Bone marrow (tissue), 2 donors: Measurements from ENCODE around the gene OTUD4.
A peak's percentile ranks its signal among the peaks of the same experiment; 100 is the strongest.
"Not testable (repeated sequence)": the region's sequence is repeated elsewhere in the genome, so short reads cannot be mapped to it uniquely, and the experiment has no call there.

Experiments
- DNase-seq, 2 donors: peaks; one replicate each; lab custom pipeline; 2025; lab: John Stamatoyannopoulos, UW

OTUD4 gene

DNA sequence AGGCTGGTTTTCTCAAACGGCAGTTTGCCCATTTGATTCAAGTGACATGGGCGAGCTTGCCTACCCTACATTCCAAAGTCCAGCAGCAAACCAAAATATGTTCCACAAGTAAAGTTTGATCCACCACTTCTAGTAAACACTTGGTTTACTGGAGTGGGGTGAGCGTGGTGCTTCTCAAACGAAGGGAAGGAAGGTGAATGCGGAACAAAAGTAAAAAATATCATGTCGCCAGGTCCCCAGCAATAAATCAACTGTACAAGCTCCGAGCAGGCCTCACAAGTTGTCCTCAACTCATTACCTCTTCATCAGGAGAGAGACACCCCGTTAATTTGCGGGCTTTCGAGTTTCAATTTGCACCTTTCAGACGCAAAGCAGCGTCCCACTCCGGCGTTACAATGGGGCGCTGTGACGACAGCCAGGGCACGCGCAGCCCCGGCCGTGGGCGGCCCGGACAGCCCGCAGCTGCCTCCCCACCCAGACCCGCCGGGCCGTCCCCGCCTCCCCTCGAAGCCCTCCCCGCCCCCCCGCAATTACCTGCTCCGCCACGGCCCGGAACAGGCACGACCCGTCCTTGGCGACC, 1.0 kb downstream of the OTUD4 start:
- DNase-seq, result peak in 1 of 2 donors; percentile 44

DNA sequence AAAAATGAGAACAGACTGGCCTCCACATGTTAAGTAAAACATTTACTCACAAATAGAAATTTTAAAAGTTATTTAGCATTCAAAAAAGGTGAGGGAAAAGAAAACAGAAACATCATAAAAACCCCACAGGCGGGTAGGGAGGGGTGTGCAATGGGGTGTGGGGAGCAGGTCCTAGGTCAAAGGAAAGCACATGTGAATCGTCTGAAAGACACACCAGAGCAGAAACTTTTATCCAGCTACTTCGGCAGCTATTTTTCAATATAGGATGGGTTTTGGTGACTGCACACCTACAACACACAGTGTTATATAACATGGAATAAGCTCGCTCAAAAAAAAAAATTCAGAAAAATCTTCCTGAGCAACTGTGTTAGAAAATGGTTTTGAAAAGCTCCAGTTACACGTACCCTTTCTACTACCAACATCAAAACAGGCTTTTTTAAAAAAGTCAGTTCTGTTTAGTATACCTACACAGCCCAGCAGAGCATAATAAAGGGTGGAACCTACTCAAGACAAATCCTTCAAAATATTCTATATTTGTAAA, 1.6 kb downstream of the OTUD4 start:
- no peak for DNase-seq

- DNase-seq, result peak in 1 of 2 donors; percentile 27
Measured at GRCh38 chr4:145177906-145178538, 2.4 kb downstream of the OTUD4 start.

DNA sequence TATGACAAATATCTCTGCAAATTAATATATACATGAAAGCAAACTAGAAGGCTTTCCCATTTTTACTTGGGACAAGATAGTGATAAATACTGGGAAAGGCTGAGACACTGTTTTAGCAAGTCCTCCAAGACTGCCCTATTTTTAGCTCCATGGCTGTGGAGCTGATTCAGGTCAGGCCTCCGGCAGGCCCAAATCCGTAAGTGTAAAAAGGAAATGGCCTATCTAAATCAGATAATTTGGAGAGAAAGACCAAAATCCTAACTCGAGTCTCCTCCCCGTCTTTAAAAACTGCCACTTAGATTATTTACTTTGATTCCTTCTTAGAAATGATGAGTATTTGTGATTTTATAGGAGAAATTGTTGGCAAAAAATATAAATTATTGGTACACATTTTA, 2.9 kb downstream of the OTUD4 start:
- no peak for DNase-seq

DNA sequence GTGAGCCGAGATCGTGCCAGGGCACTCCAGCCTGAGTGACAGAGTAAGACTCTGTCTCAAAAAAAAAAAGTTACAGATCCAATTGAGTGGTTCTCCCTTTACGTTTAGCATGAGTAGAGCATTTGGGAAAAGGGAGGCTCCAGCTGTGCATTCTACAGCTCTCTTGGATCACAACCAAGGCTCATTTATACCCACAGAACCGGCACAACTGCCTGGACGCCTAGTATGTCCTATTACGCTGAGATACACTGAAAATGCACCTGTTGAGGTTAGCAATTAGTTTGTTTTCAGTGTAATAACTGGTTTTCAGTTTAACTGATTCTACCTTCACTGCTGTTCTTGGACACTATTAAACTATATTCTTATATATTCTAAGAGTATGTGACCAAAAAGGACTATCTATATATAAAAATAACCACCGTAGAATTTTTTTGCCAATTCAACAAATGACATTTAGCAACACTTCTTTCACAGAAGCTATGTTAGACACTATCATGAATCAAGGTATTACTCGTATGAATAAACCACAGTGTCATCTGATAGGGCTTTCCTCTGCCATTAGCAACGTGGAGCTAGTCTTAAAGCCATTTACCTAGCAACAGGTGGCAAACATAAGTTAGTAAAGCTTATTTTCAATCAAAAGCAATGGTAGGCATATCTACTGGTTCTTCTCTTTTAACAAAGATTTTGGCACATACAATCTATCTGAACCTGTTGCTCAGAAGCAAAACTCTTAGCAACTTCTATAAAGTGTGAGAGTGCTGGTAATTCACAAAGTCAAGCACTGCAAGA, 3.6 kb downstream of the OTUD4 start:
- DNase-seq, result no peak

DNA sequence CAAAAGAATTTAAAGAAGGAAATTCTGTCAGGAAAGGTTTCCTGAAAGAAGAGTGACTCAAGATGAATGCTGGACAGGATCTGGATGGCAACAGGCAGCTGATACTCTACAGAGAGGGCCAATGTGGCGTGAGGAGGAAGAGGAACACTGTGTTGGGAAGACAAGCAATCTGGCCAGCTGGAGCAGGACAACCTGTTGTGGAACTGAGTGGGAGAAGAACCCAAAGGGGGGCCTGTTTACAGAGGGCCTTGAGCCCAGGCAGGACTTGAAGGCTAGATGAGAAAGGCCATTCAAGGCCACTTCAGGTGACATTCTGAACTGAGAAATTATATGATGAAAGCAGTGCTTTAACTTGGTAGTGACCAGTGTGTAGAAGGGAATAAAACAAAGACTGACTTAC, 8.5 kb downstream of the OTUD4 start:
- no peak for DNase-seq

GRCh38 chr4:145170223-145170622, 10.2 kb downstream of the OTUD4 start:
- DNase-seq, result no peak

DNA sequence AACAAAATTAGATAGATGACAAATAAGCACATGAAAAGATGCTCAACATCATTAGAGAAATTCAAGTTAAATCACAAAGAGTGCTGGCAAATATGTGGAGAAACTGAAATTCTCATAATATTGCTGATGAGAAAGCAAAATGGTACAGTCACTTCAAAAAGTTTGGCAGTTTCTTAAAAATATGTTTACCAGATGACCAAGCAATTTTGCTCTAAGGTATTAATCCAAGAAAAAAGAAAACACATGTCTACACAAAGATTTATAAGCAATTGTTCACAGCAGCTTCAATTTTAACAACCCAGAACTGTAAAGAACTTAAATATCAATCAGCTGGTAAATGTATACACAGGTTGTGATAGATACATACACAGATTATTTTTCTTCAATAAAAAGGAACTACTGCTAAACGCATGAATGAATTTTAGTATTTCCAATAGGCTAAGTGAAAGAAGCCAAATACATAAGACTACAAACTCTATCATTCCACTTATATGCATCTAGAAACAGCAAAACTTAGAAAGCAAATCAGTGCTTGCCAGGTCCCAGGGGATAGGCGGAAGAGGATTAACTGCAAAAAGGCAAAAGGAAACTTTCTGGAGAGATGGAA, 11.7 kb downstream of the OTUD4 start:
- no peak for DNase-seq

- DNase-seq, result no peak
Measured at GRCh38 chr4:145167887-145168286, 12.5 kb downstream of the OTUD4 start.

DNA sequence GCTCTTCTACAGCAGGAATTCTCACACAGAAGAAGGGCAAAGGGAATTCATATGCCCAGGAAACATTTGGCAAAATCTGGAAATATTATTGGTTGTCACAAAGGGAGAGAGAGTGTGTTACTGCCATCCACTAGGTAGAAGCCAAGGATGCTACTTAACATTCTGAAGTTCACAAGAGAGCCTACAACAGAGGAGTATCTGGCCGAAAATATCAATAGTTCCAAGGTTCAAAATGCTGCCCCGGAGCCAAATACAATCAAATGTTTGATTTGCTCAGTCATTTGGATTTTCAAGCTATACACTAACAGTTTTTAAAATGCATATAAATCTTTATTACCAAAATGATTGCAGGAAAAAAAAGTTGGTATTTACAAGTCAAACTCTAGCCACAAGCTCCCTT, 18.8 kb downstream of the OTUD4 start:
- DNase-seq, result no peak

- no peak for DNase-seq
Measured at GRCh38 chr4:145156986-145157385, 23.4 kb downstream of the OTUD4 start.

DNA sequence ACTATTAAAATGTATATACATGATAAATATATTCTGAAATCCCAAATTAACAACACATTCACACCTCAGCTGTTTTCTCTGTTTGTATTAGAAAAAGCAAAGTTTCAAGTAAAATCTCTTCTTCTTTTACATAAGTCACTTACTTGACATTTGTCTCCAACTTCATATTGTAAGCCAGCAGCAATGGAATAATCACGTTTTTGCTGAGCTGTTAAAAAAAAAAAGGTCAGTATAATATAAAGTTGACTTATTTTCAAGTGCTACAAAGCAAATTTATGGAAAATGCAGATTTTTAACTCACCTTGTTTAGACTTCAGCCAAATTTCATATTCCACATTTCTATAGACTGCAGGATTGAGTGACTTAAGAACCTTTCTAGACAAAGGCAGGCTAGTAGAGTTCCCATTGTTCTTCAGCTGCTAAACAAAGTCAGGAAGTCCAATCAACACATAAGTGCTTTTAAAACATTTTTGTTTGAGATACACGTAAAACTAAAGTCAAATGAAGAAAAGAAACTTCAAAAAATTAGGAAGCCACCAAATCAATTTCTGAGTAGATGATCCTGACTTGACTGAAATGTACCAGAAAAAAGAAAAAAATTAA, 25.0 kb downstream of the OTUD4 start:
- DNase-seq, result no peak

- no peak for DNase-seq
Measured at GRCh38 chr4:145154573-145154972, 25.8 kb downstream of the OTUD4 start.

- DNase-seq, result no peak
Measured at GRCh38 chr4:145153904-145154298, 26.5 kb downstream of the OTUD4 start.

- no peak for DNase-seq
Measured at GRCh38 chr4:145153181-145153903, 27.0 kb downstream of the OTUD4 start.

GRCh38 chr4:145148980-145149379, 31.4 kb downstream of the OTUD4 start:
- DNase-seq, result no peak

- DNase-seq, result not testable (repeated sequence)
Measured at GRCh38 chr4:145136219-145136618, 44.2 kb downstream of the OTUD4 start.

DNA sequence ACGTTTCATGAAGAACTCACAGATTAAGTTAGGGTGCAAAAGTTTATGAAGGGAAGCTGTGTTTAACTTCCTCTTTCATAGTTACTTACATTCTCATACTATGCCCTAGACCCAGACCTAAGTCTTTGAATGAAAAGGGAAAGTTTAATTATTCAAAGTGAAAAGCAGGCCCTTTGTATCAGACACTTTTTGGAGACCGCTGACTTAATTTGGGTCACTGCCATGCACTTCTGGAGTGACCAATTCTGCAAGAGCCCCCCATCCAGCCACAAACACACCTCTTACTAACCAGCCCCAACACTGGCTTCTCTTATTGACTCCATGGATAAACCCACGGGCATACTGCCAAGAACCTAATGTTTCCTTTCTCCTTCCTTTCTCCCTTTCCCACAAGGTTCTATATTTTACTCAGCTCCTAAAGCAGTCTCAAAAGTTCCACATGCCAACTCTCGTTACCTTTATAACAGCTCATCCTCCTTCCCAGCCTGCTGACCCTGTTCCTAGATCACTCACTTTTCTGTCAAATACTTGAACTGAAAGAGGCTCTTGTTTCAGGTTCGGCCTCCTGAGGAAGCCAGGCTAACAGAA, 47.8 kb downstream of the OTUD4 start:
- peak in 1 of 2 donors; percentile 38 for DNase-seq

DNA sequence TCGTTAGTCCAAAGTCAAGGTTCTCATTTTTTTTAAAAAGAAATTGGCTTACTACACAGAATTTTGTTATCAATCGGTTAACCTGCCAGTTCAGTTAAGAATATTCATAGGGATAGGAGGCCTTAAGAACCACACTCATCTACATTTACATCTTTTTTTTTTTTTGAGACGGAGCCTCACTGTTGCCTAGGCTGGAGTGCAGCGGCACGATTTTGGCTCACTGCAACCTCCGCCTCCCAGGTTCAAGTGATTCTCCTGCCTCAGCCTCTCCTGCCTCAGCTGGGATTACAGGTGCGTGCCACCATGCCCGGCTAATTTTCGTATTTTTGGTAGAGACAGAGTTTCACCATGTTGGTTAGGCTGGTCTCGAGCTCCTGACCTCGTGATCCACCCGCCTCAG, 48.5 kb downstream of the OTUD4 start:
- DNase-seq, result no peak

DNA sequence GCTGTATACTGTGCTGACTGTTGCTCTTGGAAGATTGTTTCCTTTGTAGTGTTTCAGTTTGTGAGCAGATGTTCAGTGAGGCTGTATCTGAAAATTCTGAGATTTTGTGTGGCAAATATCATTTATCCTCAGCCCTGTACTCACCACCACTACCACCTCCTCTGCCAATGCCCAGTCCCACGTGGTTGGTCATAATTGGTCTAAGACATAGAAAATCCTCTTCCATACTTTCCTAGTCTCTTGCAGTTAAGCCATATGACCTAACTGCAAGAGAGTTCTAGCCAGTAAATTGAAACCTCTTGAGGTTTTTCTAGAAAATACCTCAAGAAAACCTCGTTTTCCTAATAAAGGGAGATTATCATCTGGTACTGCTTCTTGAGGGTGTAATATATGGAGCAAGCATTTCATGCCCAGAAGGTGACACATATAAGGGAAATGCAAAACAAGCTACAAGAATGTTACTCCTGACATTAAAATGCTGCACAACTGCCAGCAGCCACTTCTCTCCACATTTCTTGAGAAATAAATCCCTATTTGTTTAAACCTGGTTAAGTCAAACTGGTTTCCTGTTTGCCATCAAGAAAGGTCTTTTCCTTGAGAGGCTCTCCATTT, 49.5 kb downstream of the OTUD4 start:
- DNase-seq, result no peak

DNA sequence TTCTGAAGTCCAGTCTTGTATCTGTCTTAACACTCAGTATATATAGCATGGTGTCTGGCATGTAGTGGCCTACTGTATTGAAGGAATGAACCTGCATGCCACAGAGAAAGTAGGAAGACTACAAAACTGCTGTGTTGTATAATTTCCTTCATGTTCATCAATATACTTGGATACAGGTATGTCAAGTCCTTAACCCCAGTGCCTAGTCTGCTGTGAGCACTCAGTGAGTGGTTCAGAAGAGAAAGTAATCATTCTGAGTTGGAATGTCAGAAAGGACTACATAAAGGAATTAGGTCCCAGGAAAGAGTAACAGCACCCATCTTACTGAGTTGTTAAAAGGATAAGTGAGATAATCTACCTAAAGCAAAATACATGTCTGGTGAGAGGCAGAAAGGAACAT, 50.3 kb downstream of the OTUD4 start:
- DNase-seq, result no peak
